GM12878 (cell line): ENCODE data around the gene SMOC2. TPM values are rescaled to one million over a fixed set of nuclear protein-coding genes. Genes with fewer than 3 reads are reported as not detected.

ENCODE experiments used
- ATF2 ChIP-seq: IDR thresholded peaks from 2 replicates; pipeline ENCODE4 v1.6.1; 2012; ENCODE audit warnings: low read length, inconsistent platforms
- BCL11A ChIP-seq: IDR thresholded peaks from 2 replicates; pipeline ENCODE4 v1.6.1; 2011; ENCODE audit warnings: low read depth, low read length
- MYB ChIP-seq: fragments of 150-350 bp; IDR thresholded peaks from 2 replicates; pipeline ENCODE4 v1.6.1; 2014; ENCODE audit warnings: mild to moderate bottlenecking, low read depth, low read length, borderline replicate concordance
- RB1 ChIP-seq: fragments of 450-650 bp; formaldehyde crosslinking; IDR thresholded peaks from 2 replicates; pipeline ENCODE4 v1.6.1; 2017; ENCODE audit warnings: mild to moderate bottlenecking, borderline replicate concordance
- ZNF687 ChIP-seq: fragments of 450-650 bp; IDR thresholded peaks from 2 replicates; pipeline ENCODE4 v1.6.1; 2017; ENCODE audit warnings: mild to moderate bottlenecking, moderate library complexity
- polyA plus RNA-seq, 11 experiments: library from polyadenylated mRNA; depleted of rRNA in 4 of 11; unstranded in 6 of 11; stranded (reverse) in 5 of 11; fragments of >200 nt; fragmentation: Nextera tagmentation in 4 of 11; fragmentation: Illumina TruSeq in 1 of 11; extraction: Ambion mirVana in 4 of 11; extraction: Trizol in 1 of 11; gene quantifications; 1 replicate in 1 of 11; 2 replicates in 10 of 11; pipeline versions ENCODE4 v1.2.1 to v1.2.3, GENCODE V29; 2011 to 2016; ENCODE audit warnings: inconsistent platforms in 2 of 11, missing spikeins in 2 of 11, low read depth in 1 of 11
- total RNA-seq, 4 experiments: library from RNA; depleted of rRNA in 3 of 4; stranded (reverse); fragments of >200 nt in 3 of 4; fragmentation: Illumina TruSeq in 1 of 4; extraction: Trizol in 1 of 4; gene quantifications; 2 replicates each; pipeline versions ENCODE4 v1.2.1 to v1.2.3, GENCODE V29; 2013 to 2021
- TF ChIP-seq, protein P1 (sequence below): fragments of 150-350 bp; IDR thresholded peaks from 2 replicates; pipeline ENCODE4 v1.6.1; 2016; ENCODE audit warnings: low read depth, low read length
- TF ChIP-seq, protein P2 (sequence below): fragments of 450-650 bp; IDR thresholded peaks from 2 replicates; pipeline ENCODE4 v1.6.1; 2016; ENCODE audit warnings: mild to moderate bottlenecking, moderate library complexity, borderline replicate concordance

Gene SMOC2
- total and polyA plus RNA-seq, 10 of the 15 experiments (the other 5 are each of a cell fraction or from before 2014, with no cell fraction given) = 0.10 to 0.12 TPM; not detected in 8

GRCh38 chr6:168678077-168678476, 237.1 kb downstream of the SMOC2 start (continued):
- TF ChIP-seq, protein P1, sequence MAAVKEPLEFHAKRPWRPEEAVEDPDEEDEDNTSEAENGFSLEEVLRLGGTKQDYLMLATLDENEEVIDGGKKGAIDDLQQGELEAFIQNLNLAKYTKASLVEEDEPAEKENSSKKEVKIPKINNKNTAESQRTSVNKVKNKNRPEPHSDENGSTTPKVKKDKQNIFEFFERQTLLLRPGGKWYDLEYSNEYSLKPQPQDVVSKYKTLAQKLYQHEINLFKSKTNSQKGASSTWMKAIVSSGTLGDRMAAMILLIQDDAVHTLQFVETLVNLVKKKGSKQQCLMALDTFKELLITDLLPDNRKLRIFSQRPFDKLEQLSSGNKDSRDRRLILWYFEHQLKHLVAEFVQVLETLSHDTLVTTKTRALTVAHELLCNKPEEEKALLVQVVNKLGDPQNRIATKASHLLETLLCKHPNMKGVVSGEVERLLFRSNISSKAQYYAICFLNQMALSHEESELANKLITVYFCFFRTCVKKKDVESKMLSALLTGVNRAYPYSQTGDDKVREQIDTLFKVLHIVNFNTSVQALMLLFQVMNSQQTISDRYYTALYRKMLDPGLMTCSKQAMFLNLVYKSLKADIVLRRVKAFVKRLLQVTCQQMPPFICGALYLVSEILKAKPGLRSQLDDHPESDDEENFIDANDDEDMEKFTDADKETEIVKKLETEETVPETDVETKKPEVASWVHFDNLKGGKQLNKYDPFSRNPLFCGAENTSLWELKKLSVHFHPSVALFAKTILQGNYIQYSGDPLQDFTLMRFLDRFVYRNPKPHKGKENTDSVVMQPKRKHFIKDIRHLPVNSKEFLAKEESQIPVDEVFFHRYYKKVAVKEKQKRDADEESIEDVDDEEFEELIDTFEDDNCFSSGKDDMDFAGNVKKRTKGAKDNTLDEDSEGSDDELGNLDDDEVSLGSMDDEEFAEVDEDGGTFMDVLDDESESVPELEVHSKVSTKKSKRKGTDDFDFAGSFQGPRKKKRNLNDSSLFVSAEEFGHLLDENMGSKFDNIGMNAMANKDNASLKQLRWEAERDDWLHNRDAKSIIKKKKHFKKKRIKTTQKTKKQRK = no peak
- TF ChIP-seq, protein P2, sequence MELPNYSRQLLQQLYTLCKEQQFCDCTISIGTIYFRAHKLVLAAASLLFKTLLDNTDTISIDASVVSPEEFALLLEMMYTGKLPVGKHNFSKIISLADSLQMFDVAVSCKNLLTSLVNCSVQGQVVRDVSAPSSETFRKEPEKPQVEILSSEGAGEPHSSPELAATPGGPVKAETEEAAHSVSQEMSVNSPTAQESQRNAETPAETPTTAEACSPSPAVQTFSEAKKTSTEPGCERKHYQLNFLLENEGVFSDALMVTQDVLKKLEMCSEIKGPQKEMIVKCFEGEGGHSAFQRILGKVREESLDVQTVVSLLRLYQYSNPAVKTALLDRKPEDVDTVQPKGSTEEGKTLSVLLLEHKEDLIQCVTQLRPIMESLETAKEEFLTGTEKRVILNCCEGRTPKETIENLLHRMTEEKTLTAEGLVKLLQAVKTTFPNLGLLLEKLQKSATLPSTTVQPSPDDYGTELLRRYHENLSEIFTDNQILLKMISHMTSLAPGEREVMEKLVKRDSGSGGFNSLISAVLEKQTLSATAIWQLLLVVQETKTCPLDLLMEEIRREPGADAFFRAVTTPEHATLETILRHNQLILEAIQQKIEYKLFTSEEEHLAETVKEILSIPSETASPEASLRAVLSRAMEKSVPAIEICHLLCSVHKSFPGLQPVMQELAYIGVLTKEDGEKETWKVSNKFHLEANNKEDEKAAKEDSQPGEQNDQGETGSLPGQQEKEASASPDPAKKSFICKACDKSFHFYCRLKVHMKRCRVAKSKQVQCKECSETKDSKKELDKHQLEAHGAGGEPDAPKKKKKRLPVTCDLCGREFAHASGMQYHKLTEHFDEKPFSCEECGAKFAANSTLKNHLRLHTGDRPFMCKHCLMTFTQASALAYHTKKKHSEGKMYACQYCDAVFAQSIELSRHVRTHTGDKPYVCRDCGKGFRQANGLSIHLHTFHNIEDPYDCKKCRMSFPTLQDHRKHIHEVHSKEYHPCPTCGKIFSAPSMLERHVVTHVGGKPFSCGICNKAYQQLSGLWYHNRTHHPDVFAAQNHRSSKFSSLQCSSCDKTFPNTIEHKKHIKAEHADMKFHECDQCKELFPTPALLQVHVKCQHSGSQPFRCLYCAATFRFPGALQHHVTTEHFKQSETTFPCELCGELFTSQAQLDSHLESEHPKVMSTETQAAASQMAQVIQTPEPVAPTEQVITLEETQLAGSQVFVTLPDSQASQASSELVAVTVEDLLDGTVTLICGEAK = no peak
- TF ChIP-seq ZNF687 (no peak), MYB (no peak), RB1 (no peak), ATF2 (no peak), BCL11A (no peak)
